Cardiac atrium fibroblast (primary cell): ENCODE data around the gene TMUB1. TPM values are rescaled to one million over a fixed set of nuclear protein-coding genes. Genes with fewer than 3 reads are reported as not detected.

Experiments
- total RNA-seq: library from RNA; depleted of rRNA; stranded (reverse); fragments of >200 nt; gene quantifications from 2 replicates; pipeline ENCODE4 v1.2.3, GENCODE V29; 2015

TMUB1 gene
- total RNA-seq: 48.8 and 52.0 TPM in 2 replicates

GRCh38 chr7:151083071-151083823 is at the start of gene TMUB1:
TSS of gene TMUB1 (minus strand) at chr7:151083493. CDS start at chr7:151082563, 930 bp downstream.

GRCh38 chr7:151085691-151086620 is 2.7 kb upstream of the TMUB1 start, which contains the start of gene AGAP3:
TSS of gene AGAP3 (plus strand) at chr7:151086475. CDS start at chr7:151086742, 267 bp downstream.

GRCh38 chr7:151080522-151081169 is 2.6 kb downstream of the TMUB1 start, which contains the start of gene FASTK:
TSS of gene FASTK (minus strand) at chr7:151080809. CDS start at chr7:151080766, 43 bp downstream.

GRCh38 chr7:151059367-151060112 is 23.8 kb downstream of the TMUB1 start, which contains the start of gene SLC4A2:
TSS of gene SLC4A2 (plus strand) at chr7:151059589. CDS start at chr7:151061988, 2,399 bp downstream.

GRCh38 chr7:151057506-151057988 is 25.7 kb downstream of the TMUB1 start, which contains the start of gene CDK5:
TSS of gene CDK5 (minus strand) at chr7:151057897. CDS start at chr7:151057848, 49 bp downstream.

GRCh38 chr7:151047976-151048815 is 35.1 kb downstream of the TMUB1 start, which contains the start of gene ASIC3:
TSS of gene ASIC3 (plus strand) at chr7:151048531. CDS start at chr7:151048886, 355 bp downstream.

Other genes starting within 250 kb of the TMUB1 start
- gene AOC1, start 231.0 kb downstream of the TMUB1 start, total RNA-seq: not detected in 2 replicates
- under 0.01 TPM in 1 of 2 replicates, not detected in the other for gene KCNH2, start 105.2 kb downstream of the TMUB1 start, total RNA-seq
- gene NOS3, start 92.5 kb downstream of the TMUB1 start, total RNA-seq: 5.4 and 18.6 TPM in 2 replicates
- gene ATG9B, start 59.0 kb downstream of the TMUB1 start, total RNA-seq: 0.16 and 2.2 TPM in 2 replicates
- 26.9 and 33.6 TPM in 2 replicates for gene ABCB8, start 55.0 kb downstream of the TMUB1 start, total RNA-seq
- 0.54 TPM in 1 of 2 replicates, not detected in the other for gene ASIC3, start 35.0 kb downstream of the TMUB1 start, total RNA-seq
- gene CDK5, start 25.6 kb downstream of the TMUB1 start, total RNA-seq: 9.2 and 13.0 TPM in 2 replicates
- gene SLC4A2, start 23.9 kb downstream of the TMUB1 start, total RNA-seq: 123 and 225 TPM in 2 replicates
- 69.1 and 85.9 TPM in 2 replicates for gene FASTK, start 2.7 kb downstream of the TMUB1 start, total RNA-seq
- 33.0 and 41.3 TPM in 2 replicates for gene AGAP3, start 3.0 kb upstream of the TMUB1 start, total RNA-seq
- not detected in 2 replicates for gene GBX1, start 84.2 kb upstream of the TMUB1 start, total RNA-seq
- gene ASB10, start 103.8 kb upstream of the TMUB1 start, total RNA-seq: not detected in 2 replicates
- not detected in 2 replicates for gene H2BK1, start 127.0 kb upstream of the TMUB1 start, total RNA-seq
- gene ABCF2, start 143.7 kb upstream of the TMUB1 start, total RNA-seq: 41.2 and 49.7 TPM in 2 replicates
- gene CHPF2, start 149.0 kb upstream of the TMUB1 start, total RNA-seq: 89.0 and 110 TPM in 2 replicates
- gene SMARCD3, start 165.2 kb upstream of the TMUB1 start, total RNA-seq: 27.5 and 41.0 TPM in 2 replicates